NCI-H526 (cell line): ENCODE data around the gene HNF1A.
"Not testable (repeated sequence)": the region's sequence is repeated elsewhere in the genome, so short reads cannot be mapped to it uniquely, and the experiment has no call there.

ENCODE experiments used
- DNase-seq, 2 experiments: peaks; one replicate each; lab custom pipeline; 2025; lab: John Stamatoyannopoulos, UW

HNF1A gene

GRCh38 chr12:120978296-120979219 is at the start of gene HNF1A:
HNF1A (plus strand) TSS chr12:120978543; CDS start chr12:120978769, 226 bp downstream.
- DNase-seq: peak; percentile 56 to 87

GRCh38 chr12:120928864-120929652 is 49.3 kb upstream of the HNF1A start:
- peak; percentile 26 to 73 for DNase-seq

GRCh38 chr12:120930032-120930431 is 48.3 kb upstream of the HNF1A start:
- DNase-seq: no peak

GRCh38 chr12:120932058-120932457 is 46.3 kb upstream of the HNF1A start:
- DNase-seq: no peak

GRCh38 chr12:120932956-120933526 is 45.3 kb upstream of the HNF1A start:
- no peak for DNase-seq

GRCh38 chr12:120933786-120934185 is 44.6 kb upstream of the HNF1A start:
- DNase-seq: no peak

GRCh38 chr12:120936197-120936596 is 42.1 kb upstream of the HNF1A start:
- no peak for DNase-seq

GRCh38 chr12:120938496-120938895 is 39.8 kb upstream of the HNF1A start:
- no peak for DNase-seq

GRCh38 chr12:120939523-120939922 is 38.8 kb upstream of the HNF1A start:
- DNase-seq: no peak

GRCh38 chr12:120940006-120940405 is 38.3 kb upstream of the HNF1A start:
- no peak for DNase-seq

GRCh38 chr12:120940799-120941198 is 37.5 kb upstream of the HNF1A start:
- DNase-seq: no peak

GRCh38 chr12:120941412-120941811 is 36.9 kb upstream of the HNF1A start:
- DNase-seq: no peak

GRCh38 chr12:120941846-120942405 is 36.4 kb upstream of the HNF1A start:
- no peak for DNase-seq

GRCh38 chr12:120943482-120943881 is 34.9 kb upstream of the HNF1A start:
- DNase-seq: no peak

GRCh38 chr12:120944645-120945217 is 33.6 kb upstream of the HNF1A start:
- DNase-seq: peak in 1 of 2 experiments; percentile 51

GRCh38 chr12:120945516-120945915 is 32.8 kb upstream of the HNF1A start:
- DNase-seq: not testable (repeated sequence)

- DNase-seq: not testable (repeated sequence)
Observed at GRCh38 chr12:120950260-120950799, 28.0 kb upstream of the HNF1A start.

- DNase-seq: no peak
Observed at GRCh38 chr12:120950807-120951206, 27.5 kb upstream of the HNF1A start.

- DNase-seq: no peak
Observed at GRCh38 chr12:120955232-120955631, 23.1 kb upstream of the HNF1A start.

- peak in 1 of 2 experiments; percentile 40 for DNase-seq
Observed at GRCh38 chr12:120956579-120957300, 21.6 kb upstream of the HNF1A start.
